ENCODE data around the gene CREB3L2. TPM values are rescaled to one million over a fixed set of nuclear protein-coding genes. Genes with fewer than 3 reads are reported as not detected.

CREB3L2 gene
- total and polyA plus RNA-seq, 2 of the 13 experiments (the other 11 are each of a cell fraction or from before 2014, with no cell fraction given), result 22.1 to 41.1 TPM

DNA sequence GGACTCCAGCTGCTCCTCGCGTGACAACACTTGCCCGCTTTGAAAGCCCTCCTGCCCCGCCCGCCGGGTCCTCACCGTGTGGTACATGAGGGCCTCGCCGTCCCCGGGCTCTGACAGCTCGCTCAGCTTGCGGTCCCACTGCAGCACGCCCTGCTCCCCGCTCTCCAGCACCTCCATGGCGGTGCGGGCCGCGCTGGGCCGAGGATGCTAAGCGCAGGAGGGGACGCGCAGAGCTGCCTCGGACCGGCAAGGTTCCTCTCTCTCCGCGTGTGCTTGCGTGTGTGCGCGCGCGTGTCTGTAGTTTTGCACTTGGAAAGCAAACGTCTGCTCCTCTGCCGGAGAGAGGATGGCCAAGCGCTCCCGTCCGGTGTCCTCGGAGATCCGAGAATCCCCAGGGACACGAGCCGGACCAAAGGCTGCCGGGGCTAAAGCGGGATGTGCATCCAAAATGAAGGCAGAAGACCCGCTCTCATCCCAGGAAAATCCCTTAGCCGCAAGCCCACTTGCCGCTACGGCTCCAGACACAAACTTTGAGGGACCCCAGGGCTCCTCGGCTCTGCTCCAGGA is at the start of gene CREB3L2 (continued):
- TF ChIP-seq, protein P1, sequence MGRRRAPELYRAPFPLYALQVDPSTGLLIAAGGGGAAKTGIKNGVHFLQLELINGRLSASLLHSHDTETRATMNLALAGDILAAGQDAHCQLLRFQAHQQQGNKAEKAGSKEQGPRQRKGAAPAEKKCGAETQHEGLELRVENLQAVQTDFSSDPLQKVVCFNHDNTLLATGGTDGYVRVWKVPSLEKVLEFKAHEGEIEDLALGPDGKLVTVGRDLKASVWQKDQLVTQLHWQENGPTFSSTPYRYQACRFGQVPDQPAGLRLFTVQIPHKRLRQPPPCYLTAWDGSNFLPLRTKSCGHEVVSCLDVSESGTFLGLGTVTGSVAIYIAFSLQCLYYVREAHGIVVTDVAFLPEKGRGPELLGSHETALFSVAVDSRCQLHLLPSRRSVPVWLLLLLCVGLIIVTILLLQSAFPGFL (CRISPR knock-in tag; IDR thresholded peaks at IDR 0.05), result no peak
- no peak for TF ChIP-seq GABPA (IDR thresholded peaks at IDR 0.05; ENCODE audit: low read depth, low read length)
- TF ChIP-seq GABPA (CRISPR knock-in tag; IDR thresholded peaks at IDR 0.05; ENCODE audit: low read depth), result no peak
- TF ChIP-seq MAFF (IDR thresholded peaks at IDR 0.05; ENCODE audit: low read depth, low read length), result no peak
- no peak for TF ChIP-seq MAFK (conservative IDR thresholded peaks at IDR 0.05 in 1 of 2, IDR thresholded peaks at IDR 0.05 in 1 of 2; ENCODE audit: low read length in 2 of 2)
- no peak for TF ChIP-seq MBD4 (IDR thresholded peaks at IDR 0.05; ENCODE audit: borderline replicate concordance, low read length)
- TF ChIP-seq CAMTA2 (CRISPR knock-in tag; IDR thresholded peaks at IDR 0.05; ENCODE audit: borderline replicate concordance), result no peak
- peak; percentile 46; the same call in 1 of the 2 replicates for TF ChIP-seq RXRA (CRISPR knock-in tag; IDR thresholded peaks at IDR 0.05)
- TF ChIP-seq, protein P2, sequence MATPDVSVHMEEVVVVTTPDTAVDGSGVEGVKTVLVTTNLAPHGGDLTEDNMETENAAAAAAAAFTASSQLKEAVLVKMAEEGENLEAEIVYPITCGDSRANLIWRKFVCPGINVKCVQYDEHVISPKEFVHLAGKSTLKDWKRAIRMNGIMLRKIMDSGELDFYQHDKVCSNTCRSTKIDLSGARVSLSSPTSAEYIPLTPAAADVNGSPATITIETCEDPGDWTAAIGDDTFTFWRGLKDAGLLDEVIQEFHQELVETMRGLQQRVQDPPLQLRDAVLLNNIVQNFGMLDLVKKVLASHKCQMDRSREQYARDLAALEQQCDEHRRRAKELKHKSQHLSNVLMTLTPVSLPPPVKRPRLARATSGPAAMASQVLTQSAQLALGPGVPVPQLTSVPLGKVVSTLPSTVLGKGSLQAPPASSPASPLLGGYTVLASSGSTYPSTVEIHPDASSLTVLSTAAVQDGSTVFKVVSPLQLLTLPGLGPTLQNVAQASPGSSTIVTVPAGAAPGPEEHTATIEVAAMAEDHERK (CRISPR knock-in tag; IDR thresholded peaks at IDR 0.05; ENCODE audit: low read depth), result no peak
- TF ChIP-seq ZNF30 (CRISPR knock-in tag; IDR thresholded peaks at IDR 0.05), result no peak
- TF ChIP-seq, protein P3, sequence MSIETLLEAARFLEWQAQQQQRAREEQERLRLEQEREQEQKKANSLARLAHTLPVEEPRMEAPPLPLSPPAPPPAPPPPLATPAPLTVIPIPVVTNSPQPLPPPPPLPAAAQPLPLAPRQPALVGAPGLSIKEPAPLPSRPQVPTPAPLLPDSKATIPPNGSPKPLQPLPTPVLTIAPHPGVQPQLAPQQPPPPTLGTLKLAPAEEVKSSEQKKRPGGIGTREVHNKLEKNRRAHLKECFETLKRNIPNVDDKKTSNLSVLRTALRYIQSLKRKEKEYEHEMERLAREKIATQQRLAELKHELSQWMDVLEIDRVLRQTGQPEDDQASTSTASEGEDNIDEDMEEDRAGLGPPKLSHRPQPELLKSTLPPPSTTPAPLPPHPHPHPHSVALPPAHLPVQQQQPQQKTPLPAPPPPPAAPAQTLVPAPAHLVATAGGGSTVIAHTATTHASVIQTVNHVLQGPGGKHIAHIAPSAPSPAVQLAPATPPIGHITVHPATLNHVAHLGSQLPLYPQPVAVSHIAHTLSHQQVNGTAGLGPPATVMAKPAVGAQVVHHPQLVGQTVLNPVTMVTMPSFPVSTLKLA (IDR thresholded peaks at IDR 0.05), result no peak
- peak; percentile 79 for TF ChIP-seq ZBTB7A (CRISPR knock-in tag; IDR thresholded peaks at IDR 0.05)
- no peak for TF ChIP-seq NFKB2 (CRISPR knock-in tag; IDR thresholded peaks at IDR 0.05; ENCODE audit: borderline replicate concordance)
- TF ChIP-seq, protein P4, sequence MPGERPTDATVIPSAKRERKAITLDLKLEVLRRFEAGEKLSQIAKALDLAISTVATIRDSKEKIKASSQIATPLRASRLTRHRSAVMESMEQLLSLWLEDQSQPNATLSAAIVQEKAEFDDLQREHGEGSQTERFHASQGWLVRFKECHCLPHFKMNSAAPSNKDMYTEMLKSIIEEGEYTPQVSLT (CRISPR knock-in tag; IDR thresholded peaks at IDR 0.05; ENCODE audit: borderline replicate concordance, low read depth), result no peak
- TF ChIP-seq PLRG1 (conservative IDR thresholded peaks at IDR 0.05), result no peak
- no peak for TF ChIP-seq MIER2 (CRISPR knock-in tag; IDR thresholded peaks at IDR 0.05)
- no peak for TF ChIP-seq CCDC6 (CRISPR knock-in tag; IDR thresholded peaks at IDR 0.05)
- TF ChIP-seq ZNF251 (CRISPR knock-in tag; IDR thresholded peaks at IDR 0.05), result no peak
- TF ChIP-seq, protein P5, sequence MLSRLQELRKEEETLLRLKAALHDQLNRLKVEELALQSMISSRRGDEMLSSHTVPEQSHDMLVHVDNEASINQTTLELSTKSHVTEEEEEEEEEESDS (CRISPR knock-in tag; IDR thresholded peaks at IDR 0.05; ENCODE audit: borderline replicate concordance), result no peak
- TF ChIP-seq KDM6A (CRISPR knock-in tag; IDR thresholded peaks at IDR 0.05; ENCODE audit: low read depth), result no peak
- no peak for TF ChIP-seq ADNP (CRISPR knock-in tag; IDR thresholded peaks at IDR 0.05)
- TF ChIP-seq CHD4 (IDR thresholded peaks at IDR 0.05; ENCODE audit: borderline replicate concordance, low read length), result no peak
- TF ChIP-seq RFX1 (IDR thresholded peaks at IDR 0.05), result no peak
- TF ChIP-seq ZMYM3 (CRISPR knock-in tag; IDR thresholded peaks at IDR 0.05), result peak; percentile 48; the same call in 1 of the 2 replicates
- TF ChIP-seq YY1 (IDR thresholded peaks at IDR 0.05; ENCODE audit: insufficient read depth, insufficient replicate concordance, low read depth, low read length), result no peak
- TF ChIP-seq SRSF4 (IDR thresholded peaks at IDR 0.05; ENCODE audit: low read depth, low read length, poor library complexity, severe bottlenecking), result no peak
- peak; percentile 90; the same call in 1 of the 2 replicates for TF ChIP-seq CHCHD3 (CRISPR knock-in tag; IDR thresholded peaks at IDR 0.05)
- TF ChIP-seq RFX3 (CRISPR knock-in tag; IDR thresholded peaks at IDR 0.05), result no peak
- TF ChIP-seq ZNF224 (CRISPR knock-in tag; IDR thresholded peaks at IDR 0.05), result peak; percentile 80; the same call in 1 of the 2 replicates
- TF ChIP-seq ZNF703 (CRISPR knock-in tag; IDR thresholded peaks at IDR 0.05; ENCODE audit: borderline replicate concordance), result no peak
